Neural cell (in vitro differentiated cells): ENCODE results near the gene RNF144A.

Source experiments
- EP300 ChIP-seq: fragments of 450-650 bp; conservative IDR thresholded peaks from 2 replicates; pipeline ENCODE4 v1.6.1; 2014; ENCODE audit warnings: antibody characterized with exemption, mild to moderate bottlenecking, moderate library complexity; ENCODE audit not compliant: poor library complexity, severe bottlenecking
- RAD21 ChIP-seq: fragments of 450-650 bp; conservative IDR thresholded peaks from 2 replicates; pipeline ENCODE4 v1.6.1; 2014; ENCODE audit warnings: antibody characterized with exemption, mild to moderate bottlenecking, moderate library complexity
- SMC3 ChIP-seq: fragments of 450-650 bp; conservative IDR thresholded peaks from 2 replicates; pipeline ENCODE4 v1.6.1; 2014; ENCODE audit warnings: antibody characterized with exemption, mild to moderate bottlenecking, moderate library complexity; ENCODE audit not compliant: poor library complexity
- TAF1 ChIP-seq: IDR thresholded peaks from 2 replicates; pipeline ENCODE4 v1.6.1; 2012; ENCODE audit warnings: low read depth
- TF ChIP-seq, protein P1 (sequence below): fragments of 450-650 bp; IDR thresholded peaks from 2 replicates; pipeline ENCODE4 v1.5.1; 2014; ENCODE audit warnings: antibody characterized with exemption, mild to moderate bottlenecking, moderate library complexity; ENCODE audit not compliant: poor library complexity, severe bottlenecking
- TF ChIP-seq, protein P2 (sequence below): IDR thresholded peaks from 2 replicates; pipeline ENCODE4 v1.6.1; 2012; ENCODE audit warnings: borderline replicate concordance

DNA sequence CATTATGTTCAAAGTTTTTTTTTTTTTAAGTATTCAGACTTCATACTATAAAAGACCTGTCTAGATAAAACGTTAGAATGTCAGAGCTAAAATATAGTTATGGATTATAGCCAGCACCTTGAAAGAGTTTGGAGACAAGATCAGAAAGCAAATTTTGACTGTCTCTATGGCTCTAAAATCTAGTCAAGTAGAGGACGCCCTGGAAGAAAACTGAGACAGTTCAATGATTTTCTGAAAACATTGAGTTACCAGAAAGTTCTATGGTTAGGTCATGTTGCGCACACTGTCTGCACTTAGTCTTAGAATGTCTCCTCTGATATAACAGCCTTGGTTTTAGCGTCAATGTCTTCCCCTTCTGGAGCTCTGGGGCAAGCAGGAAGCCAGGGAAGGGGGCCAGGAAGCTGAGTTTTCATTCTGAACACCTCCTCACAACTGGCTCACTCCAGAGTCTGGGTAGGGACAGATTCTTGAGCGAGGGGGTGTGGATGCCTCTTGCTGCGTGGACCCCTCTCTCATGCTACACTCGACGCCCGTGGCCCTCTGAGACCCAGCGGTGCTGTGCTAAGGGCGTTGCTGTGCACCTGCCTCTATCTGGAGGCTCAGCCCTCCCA is 99.5 kb downstream of the RNF144A start:
- no peak for TF ChIP-seq EP300
- TF ChIP-seq SMC3 = no peak
- TF ChIP-seq, protein P1, sequence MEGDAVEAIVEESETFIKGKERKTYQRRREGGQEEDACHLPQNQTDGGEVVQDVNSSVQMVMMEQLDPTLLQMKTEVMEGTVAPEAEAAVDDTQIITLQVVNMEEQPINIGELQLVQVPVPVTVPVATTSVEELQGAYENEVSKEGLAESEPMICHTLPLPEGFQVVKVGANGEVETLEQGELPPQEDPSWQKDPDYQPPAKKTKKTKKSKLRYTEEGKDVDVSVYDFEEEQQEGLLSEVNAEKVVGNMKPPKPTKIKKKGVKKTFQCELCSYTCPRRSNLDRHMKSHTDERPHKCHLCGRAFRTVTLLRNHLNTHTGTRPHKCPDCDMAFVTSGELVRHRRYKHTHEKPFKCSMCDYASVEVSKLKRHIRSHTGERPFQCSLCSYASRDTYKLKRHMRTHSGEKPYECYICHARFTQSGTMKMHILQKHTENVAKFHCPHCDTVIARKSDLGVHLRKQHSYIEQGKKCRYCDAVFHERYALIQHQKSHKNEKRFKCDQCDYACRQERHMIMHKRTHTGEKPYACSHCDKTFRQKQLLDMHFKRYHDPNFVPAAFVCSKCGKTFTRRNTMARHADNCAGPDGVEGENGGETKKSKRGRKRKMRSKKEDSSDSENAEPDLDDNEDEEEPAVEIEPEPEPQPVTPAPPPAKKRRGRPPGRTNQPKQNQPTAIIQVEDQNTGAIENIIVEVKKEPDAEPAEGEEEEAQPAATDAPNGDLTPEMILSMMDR = no peak
- TF ChIP-seq, protein P2, sequence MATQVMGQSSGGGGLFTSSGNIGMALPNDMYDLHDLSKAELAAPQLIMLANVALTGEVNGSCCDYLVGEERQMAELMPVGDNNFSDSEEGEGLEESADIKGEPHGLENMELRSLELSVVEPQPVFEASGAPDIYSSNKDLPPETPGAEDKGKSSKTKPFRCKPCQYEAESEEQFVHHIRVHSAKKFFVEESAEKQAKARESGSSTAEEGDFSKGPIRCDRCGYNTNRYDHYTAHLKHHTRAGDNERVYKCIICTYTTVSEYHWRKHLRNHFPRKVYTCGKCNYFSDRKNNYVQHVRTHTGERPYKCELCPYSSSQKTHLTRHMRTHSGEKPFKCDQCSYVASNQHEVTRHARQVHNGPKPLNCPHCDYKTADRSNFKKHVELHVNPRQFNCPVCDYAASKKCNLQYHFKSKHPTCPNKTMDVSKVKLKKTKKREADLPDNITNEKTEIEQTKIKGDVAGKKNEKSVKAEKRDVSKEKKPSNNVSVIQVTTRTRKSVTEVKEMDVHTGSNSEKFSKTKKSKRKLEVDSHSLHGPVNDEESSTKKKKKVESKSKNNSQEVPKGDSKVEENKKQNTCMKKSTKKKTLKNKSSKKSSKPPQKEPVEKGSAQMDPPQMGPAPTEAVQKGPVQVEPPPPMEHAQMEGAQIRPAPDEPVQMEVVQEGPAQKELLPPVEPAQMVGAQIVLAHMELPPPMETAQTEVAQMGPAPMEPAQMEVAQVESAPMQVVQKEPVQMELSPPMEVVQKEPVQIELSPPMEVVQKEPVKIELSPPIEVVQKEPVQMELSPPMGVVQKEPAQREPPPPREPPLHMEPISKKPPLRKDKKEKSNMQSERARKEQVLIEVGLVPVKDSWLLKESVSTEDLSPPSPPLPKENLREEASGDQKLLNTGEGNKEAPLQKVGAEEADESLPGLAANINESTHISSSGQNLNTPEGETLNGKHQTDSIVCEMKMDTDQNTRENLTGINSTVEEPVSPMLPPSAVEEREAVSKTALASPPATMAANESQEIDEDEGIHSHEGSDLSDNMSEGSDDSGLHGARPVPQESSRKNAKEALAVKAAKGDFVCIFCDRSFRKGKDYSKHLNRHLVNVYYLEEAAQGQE = no peak
- TF ChIP-seq RAD21 = no peak
- no peak for TF ChIP-seq TAF1
